GM18498 (cell line): ENCODE data around the gene FBLIM1.
A peak's percentile ranks its signal among the peaks of the same experiment; 100 is the strongest.

Experiments
- ATAC-seq: cut with Tn5 transposase; IDR thresholded peaks from one replicate; pipeline ENCODE4 v1.9.1; 2021; ENCODE audit warnings: mild to moderate bottlenecking, moderate library complexity; ENCODE audit not compliant: unreplicated experiment

The FBLIM1 gene

GRCh38 chr1:15730423-15730822, 28.2 kb upstream of the FBLIM1 start:
- ATAC-seq, result no peak

GRCh38 chr1:15730936-15731335, 27.7 kb upstream of the FBLIM1 start:
- no peak for ATAC-seq

GRCh38 chr1:15731735-15732685, 26.6 kb upstream of the FBLIM1 start:
- ATAC-seq, result no peak

- no peak for ATAC-seq
Observed at GRCh38 chr1:15732686-15733081, 25.9 kb upstream of the FBLIM1 start.

- no peak for ATAC-seq
Observed at GRCh38 chr1:15733218-15733725, 25.3 kb upstream of the FBLIM1 start.

- ATAC-seq, result no peak
Observed at GRCh38 chr1:15733726-15734226, 24.8 kb upstream of the FBLIM1 start.

- ATAC-seq, result no peak
Observed at GRCh38 chr1:15734296-15734695, 24.3 kb upstream of the FBLIM1 start.

- ATAC-seq, result no peak
Observed at GRCh38 chr1:15734901-15735300, 23.7 kb upstream of the FBLIM1 start.

- ATAC-seq, result no peak
Observed at GRCh38 chr1:15735304-15736037, 23.1 kb upstream of the FBLIM1 start.

- ATAC-seq, result no peak
Observed at GRCh38 chr1:15736038-15736891, 22.3 kb upstream of the FBLIM1 start, which contains the start of gene SLC25A34. TSS of gene SLC25A34 (plus strand) at chr1:15736258. CDS start at chr1:15736486, 228 bp downstream.

- no peak for ATAC-seq
Observed at GRCh38 chr1:15736892-15737261, 21.7 kb upstream of the FBLIM1 start.

GRCh38 chr1:15737324-15738319, 21.0 kb upstream of the FBLIM1 start:
- ATAC-seq, result no peak

- no peak for ATAC-seq
Observed at GRCh38 chr1:15738416-15739113, 20.0 kb upstream of the FBLIM1 start.

GRCh38 chr1:15739259-15739658, 19.3 kb upstream of the FBLIM1 start:
- no peak for ATAC-seq

- no peak for ATAC-seq
Observed at GRCh38 chr1:15739745-15740144, 18.9 kb upstream of the FBLIM1 start.

- peak; percentile 62 for ATAC-seq
Observed at GRCh38 chr1:15740924-15741850, 17.4 kb upstream of the FBLIM1 start.

- no peak for ATAC-seq
Observed at GRCh38 chr1:15742339-15742801, 16.2 kb upstream of the FBLIM1 start, which contains the start of gene TMEM82. TSS of gene TMEM82 (plus strand) at chr1:15742499. CDS start at chr1:15742560, 61 bp downstream.
